ENCODE data around the gene RYR2. TPM values are rescaled to one million over a fixed set of nuclear protein-coding genes. Genes with fewer than 3 reads are reported as not detected.

RYR2 gene
- total RNA-seq, 6 experiments from 2014 or later, result 0.05 to 0.17 TPM; not detected in 4

GRCh38 chr1:237108297-237109040, 66.5 kb downstream of the RYR2 start:
- Mint-ChIP-seq H3K4me3 (no peak overlapping the region), H3K9me3 (peaks cover 48% of the 10 kb centered on the region), H3K36me3 (ENCODE audit: low read depth) (peaks cover 9% of the 10 kb centered on the region; the same call in 1 of the 2 replicates), H3K27me3 (ENCODE audit: insufficient read depth) (peaks cover 3% of the 10 kb centered on the region), H3K27ac (no peak overlapping the region), H3K4me1 (ENCODE audit: low read depth) (no peaks in the 10 kb centered on the region)
- no peak for TF ChIP-seq CTCF (IDR thresholded peaks at IDR 0.05)
- no peak for DNase-seq

GRCh38 chr1:237111807-237112206, 69.8 kb downstream of the RYR2 start:
- TF ChIP-seq CTCF (IDR thresholded peaks at IDR 0.05), result no peak
- no peak for DNase-seq
- no peaks in the 10 kb centered on the region for H3K4me1 Mint-ChIP-seq (ENCODE audit: low read depth)
- no peaks in the 10 kb centered on the region for H3K27me3 Mint-ChIP-seq (ENCODE audit: insufficient read depth)
- H3K9me3 Mint-ChIP-seq, result peaks cover 41% of the 10 kb centered on the region
- H3K36me3 Mint-ChIP-seq (ENCODE audit: low read depth), result peaks cover 4% of the 10 kb centered on the region; the same call in 1 of the 2 replicates
- no peak overlapping the region for H3K27ac Mint-ChIP-seq
- H3K4me3 Mint-ChIP-seq, result no peak overlapping the region

- Mint-ChIP-seq H3K27me3 (ENCODE audit: insufficient read depth) (no peaks in the 10 kb centered on the region), H3K4me3 (no peak overlapping the region), H3K4me1 (ENCODE audit: low read depth) (no peaks in the 10 kb centered on the region), H3K27ac (no peak overlapping the region), H3K9me3 (peaks cover 43% of the 10 kb centered on the region), H3K36me3 (ENCODE audit: low read depth) (peaks cover 4% of the 10 kb centered on the region; the same call in 1 of the 2 replicates)
- no peak for DNase-seq
- TF ChIP-seq CTCF (IDR thresholded peaks at IDR 0.05), result no peak
Observed at GRCh38 chr1:237112663-237113062, 70.7 kb downstream of the RYR2 start.

DNA sequence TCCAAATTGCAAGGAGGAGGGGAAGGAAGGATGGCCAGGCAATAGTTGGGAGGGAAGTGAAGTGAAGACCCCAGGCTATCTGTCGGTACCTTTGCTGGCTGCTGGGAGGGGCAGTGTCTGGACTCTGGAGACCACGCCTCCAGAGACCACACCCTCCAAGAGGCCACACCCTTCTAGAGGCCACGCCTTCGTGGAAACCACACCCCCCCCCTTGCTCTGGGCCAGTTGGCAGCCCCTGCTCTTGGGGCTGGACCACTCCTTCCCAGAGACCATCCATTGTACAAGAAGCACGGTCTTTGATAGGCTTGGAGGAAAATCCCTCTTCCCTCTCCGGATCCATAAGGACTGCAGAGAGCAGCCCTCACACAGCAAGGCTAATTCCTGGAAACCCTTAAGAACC, 73.1 kb downstream of the RYR2 start:
- H3K27ac Mint-ChIP-seq, result no peak overlapping the region
- no peak for TF ChIP-seq CTCF (IDR thresholded peaks at IDR 0.05)
- H3K4me1 Mint-ChIP-seq (ENCODE audit: low read depth), result no peaks in the 10 kb centered on the region
- peaks cover 42% of the 10 kb centered on the region for H3K9me3 Mint-ChIP-seq
- H3K4me3 Mint-ChIP-seq, result no peak overlapping the region
- H3K27me3 Mint-ChIP-seq (ENCODE audit: insufficient read depth), result no peaks in the 10 kb centered on the region
- H3K36me3 Mint-ChIP-seq (ENCODE audit: low read depth), result peaks cover 4% of the 10 kb centered on the region; the same call in 1 of the 2 replicates
- no peak for DNase-seq

DNA sequence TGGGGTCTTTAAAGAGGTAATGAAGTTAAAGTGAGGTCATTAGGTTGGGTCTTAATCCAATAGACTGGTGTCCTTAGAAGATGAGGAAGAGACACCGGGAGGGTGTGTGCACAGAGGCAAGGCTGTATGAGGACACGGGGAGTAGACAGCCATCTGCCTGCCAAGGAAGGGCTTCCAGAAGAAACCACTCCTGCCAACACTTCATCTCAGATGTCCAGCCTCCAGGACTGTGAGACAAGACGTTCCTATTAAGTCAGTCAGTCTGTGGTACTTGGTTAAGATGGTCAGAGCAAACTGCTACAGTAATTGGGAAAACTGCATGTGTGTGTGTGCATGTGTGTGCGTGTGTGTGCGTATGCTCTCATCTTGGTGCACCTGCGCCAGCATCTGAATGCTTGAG, 77.1 kb downstream of the RYR2 start:
- Mint-ChIP-seq H3K9me3 (peaks cover 54% of the 10 kb centered on the region), H3K4me1 (ENCODE audit: low read depth) (no peaks in the 10 kb centered on the region), H3K36me3 (ENCODE audit: low read depth) (no peaks in the 10 kb centered on the region; the same call in 1 of the 2 replicates), H3K4me3 (no peak overlapping the region), H3K27ac (no peak overlapping the region), H3K27me3 (ENCODE audit: insufficient read depth) (no peaks in the 10 kb centered on the region; the same call in 1 of the 2 replicates)
- no peak for DNase-seq
- TF ChIP-seq CTCF (IDR thresholded peaks at IDR 0.05), result no peak
